Left colon (tissue), 2 donors: ENCODE measurements around the gene DHODH. TPM values are rescaled to one million over a fixed set of nuclear protein-coding genes. Genes with fewer than 3 reads are reported as not detected.
"Not testable (repeated sequence)": the region's sequence is repeated elsewhere in the genome, so short reads cannot be mapped to it uniquely, and the experiment has no call there.

Source experiments
- ATAC-seq: fragments of 200-7000 bp; cut with Tn5 transposase; one replicate; pipeline ENCODE4 v1.9.1; 2020; ENCODE audit warnings: mild to moderate bottlenecking, moderate library complexity
- DNase-seq, 2 donors: peaks; one replicate each; pipeline ENCODE4 v3.0.0-alpha.2; 2020
- intact Hi-C, 2 donors: fragments of 100-400 bp; cut with DNase I in 1 of 2; cut with micrococcal nuclease in 1 of 2; formaldehyde crosslinking; loops; one replicate each; pipeline versions ENCODE4 v1.11.2 to v1.14.0; 2022; cut with DNase I, micrococcal nuclease
- total RNA-seq, 2 donors: library from RNA; stranded (reverse); fragmentation: NEBNext Ultra II Directional; extraction: Animal tissue kit (Norgen Biotek cat#: 25700); gene quantifications; one replicate each; pipeline ENCODE4 v1.2.1, GENCODE V29; 2021
- donor health status: DM: no; HTN: no; CAD: no.
- donor health status: DM: yes; HTN: yes; CAD: no.

Gene DHODH
- total RNA-seq, 2 donors from 2014 or later = 5.6 to 6.3 TPM

GRCh38 chr16:72043539-72043938, 35.0 kb downstream of the DHODH start:
- DNase-seq (no peak), ATAC-seq (no peak)
- intact Hi-C loops = no loop called here

GRCh38 chr16:72044296-72044695, 35.8 kb downstream of the DHODH start:
- intact Hi-C loops = no loop called here
- DNase-seq (no peak), ATAC-seq (no peak)

GRCh38 chr16:72044825-72045359, 36.3 kb downstream of the DHODH start:
- ATAC-seq (no peak), DNase-seq (no peak)
- intact Hi-C loops = no loop called here

GRCh38 chr16:72049110-72049509, 40.6 kb downstream of the DHODH start:
- ATAC-seq = no peak
- DNase-seq = no peak
- intact Hi-C loops = no loop called here

- intact Hi-C loops = no loop called here
- ATAC-seq (no peak), DNase-seq (no peak)
Measured at GRCh38 chr16:72050769-72051464, 42.4 kb downstream of the DHODH start.

- intact Hi-C loops = no loop called here
- DNase-seq = no peak
- ATAC-seq = no peak
Measured at GRCh38 chr16:72051818-72052217, 43.3 kb downstream of the DHODH start.

GRCh38 chr16:72054254-72054847, 45.8 kb downstream of the DHODH start, which contains the start of gene HP:
Gene HP (plus strand): TSS chr16:72054505. CDS start chr16:72054653, 148 bp downstream.
- intact Hi-C loops, DNase-seq, ATAC-seq: not testable (repeated sequence)

GRCh38 chr16:72055911-72056310, 47.4 kb downstream of the DHODH start:
- no peak for ATAC-seq
- intact Hi-C loops = no loop called here
- no peak for DNase-seq

GRCh38 chr16:72057313-72057712, 48.8 kb downstream of the DHODH start:
- intact Hi-C loops, DNase-seq: not testable (repeated sequence)
- ATAC-seq = peak; percentile 82

GRCh38 chr16:72059060-72059459, 50.5 kb downstream of the DHODH start:
- intact Hi-C loops = not testable (repeated sequence)
- ATAC-seq (peak; percentile 78), DNase-seq (peak in 1 of 2 donors; percentile 7)

- DNase-seq = no peak
- intact Hi-C loops = no loop called here
- no peak for ATAC-seq
Measured at GRCh38 chr16:72060405-72060804, 51.9 kb downstream of the DHODH start.

GRCh38 chr16:72061564-72061963, 53.0 kb downstream of the DHODH start:
- ATAC-seq (no peak), DNase-seq (no peak)
- intact Hi-C loops = no loop called here

GRCh38 chr16:72064361-72064894, 55.9 kb downstream of the DHODH start:
- ATAC-seq = no peak
- DNase-seq = no peak
- intact Hi-C loops = no loop called here

- no peak for DNase-seq
- peak; percentile 64 for ATAC-seq
- intact Hi-C loops = no loop called here
Measured at GRCh38 chr16:72066747-72067146, 58.2 kb downstream of the DHODH start.

GRCh38 chr16:72068930-72069329, 60.4 kb downstream of the DHODH start:
- DNase-seq (no peak), ATAC-seq (no peak)
- intact Hi-C loops = no loop called here

GRCh38 chr16:72072514-72073342, 64.2 kb downstream of the DHODH start:
- DNase-seq (peak in 1 of 2 donors; percentile 29), ATAC-seq (peak; percentile 65)
- intact Hi-C loops = no loop called here

- no peak for ATAC-seq
- intact Hi-C loops = no loop called here
- DNase-seq = no peak
Measured at GRCh38 chr16:72073560-72074230, 65.2 kb downstream of the DHODH start.

GRCh38 chr16:72075067-72075466, 66.5 kb downstream of the DHODH start:
- intact Hi-C loops, DNase-seq: not testable (repeated sequence)
- ATAC-seq = peak; percentile 80
